ENCODE data around the gene NEK2. TPM values are rescaled to one million over a fixed set of nuclear protein-coding genes. Genes with fewer than 3 reads are reported as not detected.

NEK2 gene
- total and polyA plus RNA-seq, 8 donors: 1.3 to 30.4 (median 15.4) TPM

GRCh38 chr1:211643324-211644212 is 31.9 kb downstream of the NEK2 start:
- Histone ChIP-seq H3K27me3 (no peaks in the 10 kb centered on the region), H3K36me3 (no peaks in the 10 kb centered on the region), H3K4me1 (peaks cover 0 to 5% of the 10 kb centered on the region in 2 donors), H3K9me3 (no peaks in the 10 kb centered on the region), H3K4me3 (no peak overlapping the region), H3K27ac (no peak overlapping the region)
- intact Hi-C loops (cut with DNase I): no loop called here
- TF ChIP-seq CTCF (IDR thresholded peaks at IDR 0.05): no peak
- DNase-seq: peak in 2 of 4 donors; percentile 55 to 86
- peak; percentile 81 for ATAC-seq

GRCh38 chr1:211642870-211643269 is 32.6 kb downstream of the NEK2 start:
- no peak for TF ChIP-seq CTCF (IDR thresholded peaks at IDR 0.05)
- Histone ChIP-seq H3K36me3 (no peaks in the 10 kb centered on the region), H3K4me1 (peaks cover 0 to 5% of the 10 kb centered on the region in 2 donors), H3K27ac (no peak overlapping the region), H3K27me3 (no peaks in the 10 kb centered on the region), H3K9me3 (no peaks in the 10 kb centered on the region), H3K4me3 (no peak overlapping the region)
- ATAC-seq (no peak), DNase-seq (no peak)
- intact Hi-C loops (cut with DNase I): no loop called here

GRCh38 chr1:211641942-211642341 is 33.5 kb downstream of the NEK2 start:
- TF ChIP-seq CTCF (IDR thresholded peaks at IDR 0.05): no peak

GRCh38 chr1:211641044-211641800 is 34.2 kb downstream of the NEK2 start:
- H3K4me1 ChIP-seq: peaks cover 0 to 5% of the 10 kb centered on the region in 2 donors
- H3K4me3 ChIP-seq: no peak overlapping the region
- no peak for ATAC-seq
- no peaks in the 10 kb centered on the region for H3K27me3 ChIP-seq
- no peak overlapping the region for H3K27ac ChIP-seq
- no peaks in the 10 kb centered on the region for H3K9me3 ChIP-seq
- no peak for DNase-seq
- no peak for TF ChIP-seq CTCF (IDR thresholded peaks at IDR 0.05)
- no peaks in the 10 kb centered on the region for H3K36me3 ChIP-seq
- intact Hi-C loops (cut with DNase I): no loop called here

More at GRCh38 chr1:211641942-211642341, 33.5 kb downstream of the NEK2 start:
- Histone ChIP-seq H3K9me3 (no peaks in the 10 kb centered on the region), H3K4me1 (peaks cover 0 to 5% of the 10 kb centered on the region in 2 donors), H3K4me3 (no peak overlapping the region), H3K36me3 (no peaks in the 10 kb centered on the region), H3K27me3 (no peaks in the 10 kb centered on the region), H3K27ac (no peak overlapping the region)
- DNase-seq: no peak
- no peak for ATAC-seq
- intact Hi-C loops (cut with DNase I): no loop called here

GRCh38 chr1:211640301-211640630 is 35.2 kb downstream of the NEK2 start:
- Histone ChIP-seq H3K36me3 (no peaks in the 10 kb centered on the region), H3K4me3 (no peak overlapping the region), H3K27me3 (no peaks in the 10 kb centered on the region), H3K9me3 (no peaks in the 10 kb centered on the region), H3K4me1 (peaks cover 0 to 5% of the 10 kb centered on the region in 2 donors), H3K27ac (no peak overlapping the region)
- no peak for TF ChIP-seq CTCF (IDR thresholded peaks at IDR 0.05)
- no peak for DNase-seq
- ATAC-seq: no peak
- intact Hi-C loops (cut with DNase I): no loop called here
